HepG2 (cell line): Measurements from ENCODE around the gene TUT1. TPM values are rescaled to one million over a fixed set of nuclear protein-coding genes. Genes with fewer than 3 reads are reported as not detected.

ENCODE experiments used
- ATAC-seq: fragments of 200-7000 bp; cut with Tn5 transposase; 3 replicates; pipeline ENCODE4 v1.9.1; 2020; ENCODE audit warnings: mild to moderate bottlenecking, moderate library complexity
- BruUV-seq: library from RNA; stranded (reverse); fragments of 400-500 nt; replicated peaks from 2 replicates; lab custom pipeline; 2021; lab: Mats Ljungman, UMichigan
- CTCF ChIA-PET: fragments of 300-600 bp; formaldehyde crosslinking; extraction: SDS; loops from one replicate; lab custom pipeline; 2021; ENCODE audit warnings: low total read pairs, inconsistent platforms, low intra/inter-chr PET ratio; lab: Yijun Ruan, JAX
- POLR2A ChIA-PET: fragments of 350-600 bp; sonication (Branson Sonifier 250); formaldehyde crosslinking; loops from one replicate; lab custom pipeline; 2020; ENCODE audit warnings: antibody characterized with exemption, inconsistent platforms; lab: Yijun Ruan, JAX
- DNase-seq: peaks from one replicate; pipeline ENCODE4 v3.0.0-alpha.2; 2015; ENCODE audit warnings: low spot score
- FAIRE-seq: peaks from 3 replicates; lab custom pipeline; 2011; peaks lifted over from hg19 to GRCh38; lab: Jason Lieb, UNC
- H2AFZ ChIP-seq: one replicate; pipeline ENCODE4 v1.6.1; 2011; ENCODE audit warnings: low read length, inconsistent platforms
- H3K27ac ChIP-seq: fragments of 300-600 bp; 3 replicates; pipeline ENCODE4 v1.8.0; 2011; ENCODE audit warnings: mixed run types, mild to moderate bottlenecking, mixed read lengths, low read length, inconsistent platforms; ENCODE audit not compliant: insufficient read depth; ENCODE audit errors: extremely low read length
- H3K27me3 ChIP-seq, 2 experiments: fragments of 200-600 bp in 1 of 2; 2 replicates in 1 of 2; 3 replicates in 1 of 2; pipeline versions ENCODE4 v1.6.0 to v1.8.0; 2011; ENCODE audit warnings: low read length in 2 of 2, mild to moderate bottlenecking in 2 of 2, moderate library complexity in 2 of 2, inconsistent platforms in 1 of 2; ENCODE audit not compliant: insufficient read depth in 2 of 2, control insufficient read depth in 1 of 2
- H3K36me3 ChIP-seq, 2 experiments: fragments of 200-600 bp in 1 of 2; replicated peaks in 1 of 2; 2 replicates in 1 of 2; 3 replicates in 1 of 2; pipeline versions ENCODE4 v1.5.1 to v1.8.0; 2011; ENCODE audit warnings: low read length in 2 of 2, inconsistent platforms in 1 of 2; ENCODE audit not compliant: insufficient read depth in 2 of 2, control insufficient read depth in 1 of 2
- H3K4me1 ChIP-seq: 2 replicates; pipeline ENCODE4 v1.5.1; 2012; ENCODE audit warnings: low read length, inconsistent platforms; ENCODE audit not compliant: insufficient read depth
- H3K4me2 ChIP-seq: 2 replicates; pipeline ENCODE4 v1.6.0; 2011; ENCODE audit warnings: low read depth, low read length, inconsistent platforms
- H3K4me3 ChIP-seq, 3 experiments: fragments of 200-600 bp in 1 of 3; sonication (generic), shearing (Covaris generic) in 1 of 3; replicated peaks in 1 of 3; 2 replicates each; pipeline ENCODE4 v1.5.1; 2011 to 2016; ENCODE audit warnings: low read length in 3 of 3, inconsistent platforms in 2 of 3, low read depth in 2 of 3, mild to moderate bottlenecking in 2 of 3, control low read depth in 1 of 3, mixed read lengths in 1 of 3; ENCODE audit not compliant: insufficient read depth in 1 of 3
- H3K79me2 ChIP-seq: one replicate; pipeline ENCODE4 v1.6.1; 2011; ENCODE audit warnings: low read length, inconsistent platforms; ENCODE audit not compliant: insufficient read depth
- H3K9ac ChIP-seq: 2 replicates; pipeline ENCODE4 v1.6.0; 2011; ENCODE audit warnings: mild to moderate bottlenecking, low read depth, low read length, inconsistent platforms; ENCODE audit not compliant: insufficient read depth
- H3K9me3 ChIP-seq: 2 replicates; pipeline ENCODE4 v1.5.1; 2012; ENCODE audit warnings: mild to moderate bottlenecking, low read length
- H4K20me1 ChIP-seq: 2 replicates; pipeline ENCODE4 v1.6.0; 2011; ENCODE audit warnings: inconsistent platforms, mild to moderate bottlenecking, low read length, moderate library complexity; ENCODE audit not compliant: insufficient read depth
- SALL1 ChIP-seq: sonication (generic); formaldehyde crosslinking; IDR thresholded peaks from 2 replicates; pipeline ENCODE4 v1.8.0; 2022; ENCODE audit warnings: mild to moderate bottlenecking, missing genetic modification reagents
- SETDB1 ChIP-seq: sonication (generic); formaldehyde crosslinking; IDR thresholded peaks from 2 replicates; pipeline ENCODE4 v1.5.1; 2020; ENCODE audit warnings: missing genetic modification reagents, mild to moderate bottlenecking, borderline replicate concordance
- SP4 ChIP-seq: sonication (generic); formaldehyde crosslinking; IDR thresholded peaks from 2 replicates; pipeline ENCODE4 v1.8.1; 2023; ENCODE audit warnings: mild to moderate bottlenecking, missing genetic modification reagents
- TOE1 ChIP-seq: sonication (generic); formaldehyde crosslinking; IDR thresholded peaks from 2 replicates; pipeline ENCODE4 v1.4.0; 2020; ENCODE audit warnings: mild to moderate bottlenecking, missing genetic modification reagents
- ZIK1 ChIP-seq: sonication (generic); formaldehyde crosslinking; IDR thresholded peaks from 2 replicates; pipeline ENCODE4 v1.5.0; 2020; ENCODE audit warnings: mild to moderate bottlenecking, low read depth, missing genetic modification reagents, borderline replicate concordance
- ZNF18 ChIP-seq: sonication (generic); formaldehyde crosslinking; IDR thresholded peaks from 2 replicates; pipeline ENCODE4 v1.8.0; 2022; ENCODE audit warnings: mild to moderate bottlenecking, missing genetic modification reagents; ENCODE audit not compliant: insufficient replicate concordance
- ZNF615 ChIP-seq: sonication (generic); formaldehyde crosslinking; IDR thresholded peaks from 2 replicates; pipeline ENCODE4 v1.5.0; 2020; ENCODE audit warnings: mild to moderate bottlenecking, missing genetic modification reagents, borderline replicate concordance
- WGBS: methylation state at CpG from one replicate; pipeline ENCODE4 v1.1.6; 2017; ENCODE audit warnings: low lambda C conversion rate; 5-methylcytosine and 5-hydroxymethylcytosine counted together
- in situ Hi-C: cut with HindIII; loops from 2 replicates; pipeline ENCODE4 v1.10.0; 2017; ENCODE audit warnings: low pct_unique_long_range_greater_than_20kb; ENCODE audit not compliant: extremely low pct_ligation_motif_present
- intact Hi-C: fragments of 100-400 bp; cut with micrococcal nuclease; formaldehyde crosslinking; loops from one replicate; pipeline ENCODE4 v1.10.0; 2022; ENCODE audit not compliant: unreplicated experiment
- polyA plus RNA-seq, 8 experiments: library from polyadenylated mRNA; depleted of rRNA in 3 of 8; stranded (reverse) in 7 of 8; unstranded in 1 of 8; fragments of >200 nt; fragmentation: Illumina TruSeq in 4 of 8; extraction: Trizol in 4 of 8; gene quantifications; 2 replicates each; pipeline versions ENCODE4 v1.2.1 to v1.2.3, GENCODE V29; 2011 to 2016; ENCODE audit warnings: low read depth in 4 of 8, missing spikeins in 1 of 8, mixed read lengths in 1 of 8; ENCODE audit not compliant: insufficient read depth in 1 of 8
- total RNA-seq, 5 experiments: library from RNA; depleted of rRNA; stranded (reverse); fragments of >200 nt; fragmentation: Illumina TruSeq; extraction: Trizol; gene quantifications; 2 replicates each; pipeline ENCODE4 v1.2.3, GENCODE V29; 2016; ENCODE audit warnings: low read depth in 1 of 5
- TF ChIP-seq, protein P1 (sequence below): sonication (generic); formaldehyde crosslinking; IDR thresholded peaks from 2 replicates; pipeline ENCODE4 v1.4.0; 2020; ENCODE audit warnings: missing genetic modification reagents
- TF ChIP-seq, protein P2 (sequence below): sonication (generic); formaldehyde crosslinking; IDR thresholded peaks from 2 replicates; pipeline ENCODE4 v1.4.0; 2020; ENCODE audit warnings: missing genetic modification reagents, borderline replicate concordance
- TF ChIP-seq, protein P3 (sequence below): IDR thresholded peaks from 2 replicates; pipeline ENCODE4 v1.6.1; 2016

The TUT1 gene
- total and polyA plus RNA-seq, 2 of the 13 experiments (the other 11 are each of a cell fraction or from before 2014, with no cell fraction given): 9.7 to 14.3 TPM

- peaks cover 15 to 52% of the 10 kb centered on the region in 2 experiments for H3K36me3 ChIP-seq
- H2AFZ ChIP-seq: no peak overlapping the region
- in situ Hi-C loops (no loop called here), intact Hi-C loops (no loop called here)
- ATAC-seq (no peak), FAIRE-seq (no peak), DNase-seq (no peak)
- peak overlapping the region; percentile 98 for H3K9ac ChIP-seq
- 87% methylated on average over 17 of the region's 17 CpGs for WGBS
- ChIA-PET POLR2A (interaction anchor here (1.0 to 5.0 kb wide), 7 partner anchors 16 to 266 kb away, joined by 3 to 160 read pairs (median 13); partner anchors contain the start of genes AHNAK, B3GAT3, C11orf98 and CSKMT), CTCF (no interaction called here)
- peaks cover 50% of the 10 kb centered on the region for H3K4me1 ChIP-seq
- BruUV-seq: no TSS peak
- H3K27ac ChIP-seq: peak overlapping the region; percentile 85
- peak overlapping the region; percentile 89 for H3K4me2 ChIP-seq
- H3K9me3 ChIP-seq: no peaks in the 10 kb centered on the region
- peak overlapping the region; percentile 74 to 83 (median 77) for H3K4me3 ChIP-seq
- peaks cover 8% of the 10 kb centered on the region; the same call in 1 of the 2 replicates for H4K20me1 ChIP-seq
- peaks cover 55% of the 10 kb centered on the region for H3K79me2 ChIP-seq
- H3K27me3 ChIP-seq: no peaks in the 10 kb centered on the region; a peak in 1 of 5 replicates
- peak; percentile 7; the same call in 1 of the 2 replicates for TF ChIP-seq SP4 (CRISPR knock-in tag)
- 0 out of 2 replicates have a peak, but pooled peaks have one; percentile 15 for TF ChIP-seq SALL1
- TF ChIP-seq ZNF615 (CRISPR knock-in tag): no peak
- TF ChIP-seq, protein P1, sequence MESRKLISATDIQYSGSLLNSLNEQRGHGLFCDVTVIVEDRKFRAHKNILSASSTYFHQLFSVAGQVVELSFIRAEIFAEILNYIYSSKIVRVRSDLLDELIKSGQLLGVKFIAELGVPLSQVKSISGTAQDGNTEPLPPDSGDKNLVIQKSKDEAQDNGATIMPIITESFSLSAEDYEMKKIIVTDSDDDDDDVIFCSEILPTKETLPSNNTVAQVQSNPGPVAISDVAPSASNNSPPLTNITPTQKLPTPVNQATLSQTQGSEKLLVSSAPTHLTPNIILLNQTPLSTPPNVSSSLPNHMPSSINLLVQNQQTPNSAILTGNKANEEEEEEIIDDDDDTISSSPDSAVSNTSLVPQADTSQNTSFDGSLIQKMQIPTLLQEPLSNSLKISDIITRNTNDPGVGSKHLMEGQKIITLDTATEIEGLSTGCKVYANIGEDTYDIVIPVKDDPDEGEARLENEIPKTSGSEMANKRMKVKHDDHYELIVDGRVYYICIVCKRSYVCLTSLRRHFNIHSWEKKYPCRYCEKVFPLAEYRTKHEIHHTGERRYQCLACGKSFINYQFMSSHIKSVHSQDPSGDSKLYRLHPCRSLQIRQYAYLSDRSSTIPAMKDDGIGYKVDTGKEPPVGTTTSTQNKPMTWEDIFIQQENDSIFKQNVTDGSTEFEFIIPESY (CRISPR knock-in tag): 0 out of 2 replicates have a peak, but pooled peaks have one; percentile 8
- TF ChIP-seq, protein P2, sequence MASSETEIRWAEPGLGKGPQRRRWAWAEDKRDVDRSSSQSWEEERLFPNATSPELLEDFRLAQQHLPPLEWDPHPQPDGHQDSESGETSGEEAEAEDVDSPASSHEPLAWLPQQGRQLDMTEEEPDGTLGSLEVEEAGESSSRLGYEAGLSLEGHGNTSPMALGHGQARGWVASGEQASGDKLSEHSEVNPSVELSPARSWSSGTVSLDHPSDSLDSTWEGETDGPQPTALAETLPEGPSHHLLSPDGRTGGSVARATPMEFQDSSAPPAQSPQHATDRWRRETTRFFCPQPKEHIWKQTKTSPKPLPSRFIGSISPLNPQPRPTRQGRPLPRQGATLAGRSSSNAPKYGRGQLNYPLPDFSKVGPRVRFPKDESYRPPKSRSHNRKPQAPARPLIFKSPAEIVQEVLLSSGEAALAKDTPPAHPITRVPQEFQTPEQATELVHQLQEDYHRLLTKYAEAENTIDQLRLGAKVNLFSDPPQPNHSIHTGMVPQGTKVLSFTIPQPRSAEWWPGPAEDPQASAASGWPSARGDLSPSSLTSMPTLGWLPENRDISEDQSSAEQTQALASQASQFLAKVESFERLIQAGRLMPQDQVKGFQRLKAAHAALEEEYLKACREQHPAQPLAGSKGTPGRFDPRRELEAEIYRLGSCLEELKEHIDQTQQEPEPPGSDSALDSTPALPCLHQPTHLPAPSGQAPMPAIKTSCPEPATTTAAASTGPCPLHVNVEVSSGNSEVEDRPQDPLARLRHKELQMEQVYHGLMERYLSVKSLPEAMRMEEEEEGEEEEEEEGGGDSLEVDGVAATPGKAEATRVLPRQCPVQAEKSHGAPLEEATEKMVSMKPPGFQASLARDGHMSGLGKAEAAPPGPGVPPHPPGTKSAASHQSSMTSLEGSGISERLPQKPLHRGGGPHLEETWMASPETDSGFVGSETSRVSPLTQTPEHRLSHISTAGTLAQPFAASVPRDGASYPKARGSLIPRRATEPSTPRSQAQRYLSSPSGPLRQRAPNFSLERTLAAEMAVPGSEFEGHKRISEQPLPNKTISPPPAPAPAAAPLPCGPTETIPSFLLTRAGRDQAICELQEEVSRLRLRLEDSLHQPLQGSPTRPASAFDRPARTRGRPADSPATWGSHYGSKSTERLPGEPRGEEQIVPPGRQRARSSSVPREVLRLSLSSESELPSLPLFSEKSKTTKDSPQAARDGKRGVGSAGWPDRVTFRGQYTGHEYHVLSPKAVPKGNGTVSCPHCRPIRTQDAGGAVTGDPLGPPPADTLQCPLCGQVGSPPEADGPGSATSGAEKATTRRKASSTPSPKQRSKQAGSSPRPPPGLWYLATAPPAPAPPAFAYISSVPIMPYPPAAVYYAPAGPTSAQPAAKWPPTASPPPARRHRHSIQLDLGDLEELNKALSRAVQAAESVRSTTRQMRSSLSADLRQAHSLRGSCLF (CRISPR knock-in tag): no peak
- no peak for TF ChIP-seq TOE1 (CRISPR knock-in tag)
- 0 out of 2 replicates have a peak, but pooled peaks have one; percentile 24 for TF ChIP-seq ZIK1
- TF ChIP-seq, protein P3, sequence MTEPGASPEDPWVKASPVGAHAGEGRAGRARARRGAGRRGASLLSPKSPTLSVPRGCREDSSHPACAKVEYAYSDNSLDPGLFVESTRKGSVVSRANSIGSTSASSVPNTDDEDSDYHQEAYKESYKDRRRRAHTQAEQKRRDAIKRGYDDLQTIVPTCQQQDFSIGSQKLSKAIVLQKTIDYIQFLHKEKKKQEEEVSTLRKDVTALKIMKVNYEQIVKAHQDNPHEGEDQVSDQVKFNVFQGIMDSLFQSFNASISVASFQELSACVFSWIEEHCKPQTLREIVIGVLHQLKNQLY (CRISPR knock-in tag): no peak
- no peak for TF ChIP-seq ZNF18 (CRISPR knock-in tag)
- TF ChIP-seq SETDB1 (CRISPR knock-in tag): no peak
Measured at GRCh38 chr11:62575156-62575555, 16.2 kb downstream of the TUT1 start.
